Thyroid gland (tissue), 4 donors: ENCODE measurements around the gene RNF175. TPM values are rescaled to one million over a fixed set of nuclear protein-coding genes. Genes with fewer than 3 reads are reported as not detected.

Experiments used
- DNase-seq, 2 donors: peaks; one replicate each; pipeline ENCODE4 v3.0.0-alpha.2; 2019
- H3K27ac ChIP-seq, 3 donors: fragments of 200-600 bp; sonication (generic); 1 replicate in 2 of 3; 2 replicates in 1 of 3; pipeline ENCODE4 v1.5.1; 2016 to 2019; ENCODE audit warnings: mild to moderate bottlenecking in 1 of 3, moderate library complexity in 1 of 3
- H3K27me3 ChIP-seq: fragments of 200-600 bp; sonication (generic); one replicate; pipeline ENCODE4 v1.5.1; 2019
- H3K36me3 ChIP-seq, 2 donors: fragments of 200-600 bp; sonication (generic); one replicate each; pipeline ENCODE4 v1.5.1; 2016 to 2019
- H3K4me1 ChIP-seq, 2 donors: fragments of 200-600 bp; sonication (generic); one replicate each; pipeline ENCODE4 v1.5.1; 2017 to 2019
- H3K4me3 ChIP-seq, 3 donors: fragments of 200-600 bp; sonication (generic); replicated peaks in 1 of 3; 1 replicate in 2 of 3; 2 replicates in 1 of 3; pipeline ENCODE4 v1.5.1; 2016; ENCODE audit warnings: mild to moderate bottlenecking in 1 of 3
- H3K9me3 ChIP-seq: fragments of 200-600 bp; sonication (generic); one replicate; pipeline ENCODE4 v1.5.1; 2017
- POLR2A ChIP-seq, 2 donors: fragments of 450-650 bp; IDR thresholded peaks; one replicate each; pipeline ENCODE4 v1.6.1; 2017; ENCODE audit warnings: antibody characterized with exemption in 2 of 2, mild to moderate bottlenecking in 2 of 2, moderate library complexity in 1 of 2
- WGBS, 2 donors: methylation state at CpG; one replicate each; pipeline ENCODE4 v1.1.5; 2017; 5-methylcytosine and 5-hydroxymethylcytosine counted together
- intact Hi-C: fragments of 100-400 bp; cut with DNase I; formaldehyde crosslinking; loops from one replicate; pipeline ENCODE4 v1.15.1; 2023
- total RNA-seq, 4 donors: library from RNA; depleted of rRNA; stranded (reverse); fragments of >200 nt; gene quantifications; one replicate each; pipeline ENCODE4 v1.2.3, GENCODE V29; 2016
- TF ChIP-seq, protein P1 (sequence below), 6 experiments: fragments of 200-600 bp in 3 of 6; fragments of 450-650 bp in 3 of 6; sonication (generic) in 3 of 6; IDR thresholded peaks; one replicate each; pipeline ENCODE4 v1.5.1; 2016 to 2019; ENCODE audit warnings: antibody characterized with exemption in 6 of 6, mild to moderate bottlenecking in 2 of 6, inconsistent platforms in 1 of 6, moderate library complexity in 1 of 6

RNF175 gene
- total RNA-seq, 4 donors from 2014 or later = 3.4 TPM; not detected in 3

DNA sequence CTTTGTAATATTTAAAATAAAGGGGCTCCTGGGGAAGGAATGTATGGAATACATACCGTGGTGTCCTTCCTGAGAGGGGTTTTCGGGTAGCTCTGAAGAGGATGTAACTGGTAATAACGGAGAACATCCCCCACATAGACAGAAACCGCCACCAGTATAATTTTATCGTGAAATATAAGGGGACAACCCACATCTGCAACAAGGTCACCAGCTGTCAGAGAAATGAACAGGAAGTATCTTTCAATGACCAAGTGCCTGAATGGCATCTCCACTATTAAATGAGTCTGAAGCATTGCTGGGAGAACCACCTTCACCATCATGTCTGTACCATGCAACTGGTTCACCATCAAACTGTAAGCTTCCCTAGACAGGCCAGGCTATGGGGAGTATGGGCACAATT lies 31.7 kb downstream of the RNF175 start:
- H3K9me3 ChIP-seq = no peaks in the 10 kb centered on the region
- WGBS, 2 donors = 79 to 88% methylated on average over 5 of the region's 5 CpGs
- no peaks in the 10 kb centered on the region for H3K36me3 ChIP-seq
- no peak overlapping the region for H3K4me3 ChIP-seq
- H3K27me3 ChIP-seq = no peaks in the 10 kb centered on the region
- intact Hi-C loops = no loop called here
- DNase-seq = no peak
- TF ChIP-seq, protein P1, sequence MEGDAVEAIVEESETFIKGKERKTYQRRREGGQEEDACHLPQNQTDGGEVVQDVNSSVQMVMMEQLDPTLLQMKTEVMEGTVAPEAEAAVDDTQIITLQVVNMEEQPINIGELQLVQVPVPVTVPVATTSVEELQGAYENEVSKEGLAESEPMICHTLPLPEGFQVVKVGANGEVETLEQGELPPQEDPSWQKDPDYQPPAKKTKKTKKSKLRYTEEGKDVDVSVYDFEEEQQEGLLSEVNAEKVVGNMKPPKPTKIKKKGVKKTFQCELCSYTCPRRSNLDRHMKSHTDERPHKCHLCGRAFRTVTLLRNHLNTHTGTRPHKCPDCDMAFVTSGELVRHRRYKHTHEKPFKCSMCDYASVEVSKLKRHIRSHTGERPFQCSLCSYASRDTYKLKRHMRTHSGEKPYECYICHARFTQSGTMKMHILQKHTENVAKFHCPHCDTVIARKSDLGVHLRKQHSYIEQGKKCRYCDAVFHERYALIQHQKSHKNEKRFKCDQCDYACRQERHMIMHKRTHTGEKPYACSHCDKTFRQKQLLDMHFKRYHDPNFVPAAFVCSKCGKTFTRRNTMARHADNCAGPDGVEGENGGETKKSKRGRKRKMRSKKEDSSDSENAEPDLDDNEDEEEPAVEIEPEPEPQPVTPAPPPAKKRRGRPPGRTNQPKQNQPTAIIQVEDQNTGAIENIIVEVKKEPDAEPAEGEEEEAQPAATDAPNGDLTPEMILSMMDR (IDR thresholded peaks at IDR 0.05) = no peak
- TF ChIP-seq POLR2A (IDR thresholded peaks at IDR 0.05) = no peak
- H3K4me1 ChIP-seq = no peaks in the 10 kb centered on the region
- no peak overlapping the region for H3K27ac ChIP-seq

DNA sequence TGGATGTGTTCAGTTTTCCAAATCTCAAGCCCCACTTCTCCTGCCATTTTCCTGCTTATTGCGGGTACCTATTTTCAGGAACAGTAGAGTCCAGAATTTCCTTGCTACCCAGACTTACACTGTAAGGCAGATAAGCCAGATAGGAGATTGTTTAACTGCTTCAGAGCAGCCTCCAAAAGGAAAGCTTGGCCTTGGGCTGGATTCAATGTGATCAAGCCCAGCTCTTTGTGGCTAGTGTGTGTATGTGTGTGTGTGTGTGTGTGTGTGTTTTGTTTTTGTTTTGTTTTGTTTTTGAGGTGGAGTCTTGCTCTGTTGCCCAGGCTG lies 34.0 kb downstream of the RNF175 start:
- no peaks in the 10 kb centered on the region for H3K4me1 ChIP-seq
- TF ChIP-seq, protein P1 (IDR thresholded peaks at IDR 0.05) = no peak
- no peak for TF ChIP-seq POLR2A (IDR thresholded peaks at IDR 0.05)
- no peak overlapping the region for H3K4me3 ChIP-seq
- DNase-seq = no peak
- no peak overlapping the region for H3K27ac ChIP-seq
- no peaks in the 10 kb centered on the region for H3K36me3 ChIP-seq
- intact Hi-C loops = no loop called here
- no peaks in the 10 kb centered on the region for H3K27me3 ChIP-seq
- WGBS, 2 donors = 83 to 86% methylated on average over 1 of the region's 1 CpG
- H3K9me3 ChIP-seq = no peaks in the 10 kb centered on the region

DNA sequence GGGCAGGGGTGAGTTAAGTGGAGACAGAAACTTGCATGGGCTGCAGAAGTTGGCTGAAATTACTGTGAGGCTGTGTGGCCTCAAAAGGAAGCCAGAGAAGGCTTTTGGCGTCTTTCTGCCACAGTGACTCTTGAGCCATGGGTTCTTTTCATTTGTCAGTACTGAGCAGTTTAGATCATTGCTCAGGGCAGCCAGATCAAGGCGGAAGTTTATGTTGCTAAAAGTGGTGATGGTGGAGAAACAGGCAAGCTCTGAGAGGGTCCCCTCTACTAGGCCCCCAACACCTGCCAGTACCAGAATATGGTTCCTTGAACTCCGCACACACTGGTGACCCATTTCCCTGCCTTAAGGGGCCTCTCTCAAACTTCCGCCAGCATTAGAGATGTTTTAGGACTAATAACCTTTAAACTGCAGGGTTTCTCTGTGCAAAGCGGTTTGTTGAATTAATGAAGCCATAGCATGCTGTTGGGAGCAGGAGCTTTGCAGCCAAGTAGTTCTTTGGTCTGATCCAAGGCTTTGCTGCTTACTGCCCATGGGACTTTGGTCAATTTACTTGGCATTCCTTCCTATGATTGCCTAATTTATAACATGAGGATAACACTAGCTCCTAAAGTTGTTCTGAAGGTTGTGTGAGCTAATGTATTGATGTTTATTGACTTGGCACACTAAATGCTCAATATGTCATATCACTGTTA lies 34.5 kb downstream of the RNF175 start:
- no peak for TF ChIP-seq POLR2A (IDR thresholded peaks at IDR 0.05)
- TF ChIP-seq, protein P1 (IDR thresholded peaks at IDR 0.05) = no peak
- WGBS, 2 donors = 82 to 86% methylated on average over 5 of the region's 5 CpGs
- intact Hi-C loops = no loop called here
- Histone ChIP-seq H3K4me3 (no peak overlapping the region), H3K36me3 (no peaks in the 10 kb centered on the region), H3K27ac (no peak overlapping the region), H3K4me1 (no peaks in the 10 kb centered on the region), H3K9me3 (no peaks in the 10 kb centered on the region), H3K27me3 (no peaks in the 10 kb centered on the region)
- no peak for DNase-seq

- H3K4me3 ChIP-seq = no peak overlapping the region
- H3K27me3 ChIP-seq = no peaks in the 10 kb centered on the region
- H3K36me3 ChIP-seq = no peaks in the 10 kb centered on the region
- H3K27ac ChIP-seq = no peak overlapping the region
- no peaks in the 10 kb centered on the region for H3K9me3 ChIP-seq
- 87 to 100% methylated on average over 1 to 4 of the region's 5 CpGs for WGBS, 2 donors
- no peak for TF ChIP-seq POLR2A (IDR thresholded peaks at IDR 0.05)
- TF ChIP-seq, protein P1 (IDR thresholded peaks at IDR 0.05) = no peak
- no peak for DNase-seq
- intact Hi-C loops = no loop called here
- no peaks in the 10 kb centered on the region for H3K4me1 ChIP-seq
These were observed 35.2 kb downstream of the RNF175 start for GRCh38 chr4:153724606-153725005.

- Histone ChIP-seq H3K4me3 (no peak overlapping the region), H3K36me3 (no peaks in the 10 kb centered on the region), H3K9me3 (no peaks in the 10 kb centered on the region), H3K4me1 (no peaks in the 10 kb centered on the region), H3K27ac (no peak overlapping the region), H3K27me3 (no peaks in the 10 kb centered on the region)
- DNase-seq = no peak
- WGBS, 2 donors = 81 to 91% methylated on average over 1 of the region's 1 CpG
- TF ChIP-seq, protein P1 (IDR thresholded peaks at IDR 0.05) = no peak
- no peak for TF ChIP-seq POLR2A (IDR thresholded peaks at IDR 0.05)
- intact Hi-C loops = no loop called here
These were observed 37.8 kb downstream of the RNF175 start for GRCh38 chr4:153722036-153722435.
